Measurements from ENCODE around the gene VPS13A.
"Not testable (repeated sequence)": the region's sequence is repeated elsewhere in the genome, so short reads cannot be mapped to it uniquely, and the experiment has no call there.

Gene VPS13A

GRCh38 chr9:77188242-77188641 lies 10.9 kb downstream of the VPS13A start:
- DNase-seq, result no peak

GRCh38 chr9:77194423-77194822 lies 17.1 kb downstream of the VPS13A start:
- DNase-seq, result no peak

DNA sequence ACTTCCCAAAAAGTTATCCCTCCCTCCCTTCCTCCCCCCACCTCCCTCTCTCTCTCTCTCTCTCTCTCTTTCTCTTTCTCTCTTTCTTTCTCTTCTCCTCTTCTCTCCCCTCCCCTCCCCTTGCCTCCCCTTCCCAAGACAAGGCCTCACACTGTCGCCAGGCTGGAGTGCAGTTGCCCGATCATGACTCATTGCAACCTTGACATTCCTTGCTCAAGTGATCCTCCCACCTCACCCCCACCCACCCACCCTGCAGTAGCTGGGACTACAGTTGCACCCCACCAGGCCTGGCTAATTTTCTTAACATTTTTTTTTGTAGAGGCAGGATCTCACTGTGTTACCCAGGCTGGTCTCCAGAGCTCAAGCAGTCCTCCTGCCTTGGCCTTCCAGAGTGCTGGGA lies 32.8 kb downstream of the VPS13A start:
- no peak for DNase-seq

DNA sequence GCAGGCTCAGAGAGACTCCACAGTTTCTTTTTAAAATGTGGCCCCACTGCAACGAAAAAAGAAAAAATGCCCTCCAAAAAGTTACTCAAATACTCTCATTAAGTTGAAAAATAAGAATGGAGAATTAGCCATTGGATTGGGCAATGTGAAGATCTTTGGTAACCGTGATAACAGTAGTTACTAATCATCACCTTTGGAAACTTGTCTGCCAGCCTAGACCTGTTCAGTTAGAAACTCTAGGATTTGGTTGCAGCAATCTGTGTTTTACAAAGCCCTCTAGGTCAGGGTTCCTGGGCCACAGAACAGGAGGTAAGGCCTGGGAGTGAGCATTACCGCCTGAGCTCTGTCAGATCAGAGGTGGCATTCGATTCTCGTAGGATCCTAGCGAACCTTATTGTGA lies 34.2 kb downstream of the VPS13A start:
- no peak for DNase-seq

DNA sequence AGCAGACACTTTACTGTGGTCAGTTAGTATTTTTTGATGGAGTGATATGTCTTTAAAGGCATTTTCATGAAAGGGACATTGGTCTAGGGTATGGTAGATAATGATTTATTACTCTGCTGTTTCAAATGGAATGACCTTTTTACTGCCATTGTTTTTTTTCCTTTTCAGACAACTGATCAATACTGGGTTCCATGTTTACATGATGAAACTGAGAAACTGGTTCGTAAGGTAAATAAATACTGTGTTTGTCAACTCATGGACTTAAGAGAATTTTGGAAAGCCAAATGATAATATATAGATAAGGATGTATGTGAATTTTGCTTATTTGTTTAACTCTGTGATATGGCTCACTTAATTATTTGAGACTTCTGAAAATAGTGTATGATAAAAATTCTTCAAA lies 35.5 kb downstream of the VPS13A start:
- no peak for DNase-seq

- no peak for DNase-seq
Observed at GRCh38 chr9:77215874-77216273, 38.5 kb downstream of the VPS13A start.

DNA sequence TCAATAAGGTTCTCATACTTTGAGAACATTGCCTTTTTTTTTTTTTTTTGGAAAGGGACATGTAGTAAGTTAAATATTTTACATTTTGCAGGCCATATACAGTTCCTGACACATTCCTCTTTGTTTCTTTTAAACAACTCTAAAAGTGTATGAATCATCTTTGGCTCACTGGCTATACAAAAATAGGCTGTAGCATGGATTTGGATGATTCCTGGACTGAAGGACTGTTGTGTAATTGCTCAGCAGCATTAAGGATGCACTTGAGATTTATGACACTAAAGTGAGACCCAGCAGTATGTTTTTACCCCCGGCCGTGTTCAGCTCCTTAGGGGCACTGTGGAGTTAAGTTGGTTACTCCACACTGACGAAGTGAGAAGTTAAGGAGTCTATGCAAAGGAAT lies 41.3 kb downstream of the VPS13A start:
- peak; percentile 20 for DNase-seq

DNA sequence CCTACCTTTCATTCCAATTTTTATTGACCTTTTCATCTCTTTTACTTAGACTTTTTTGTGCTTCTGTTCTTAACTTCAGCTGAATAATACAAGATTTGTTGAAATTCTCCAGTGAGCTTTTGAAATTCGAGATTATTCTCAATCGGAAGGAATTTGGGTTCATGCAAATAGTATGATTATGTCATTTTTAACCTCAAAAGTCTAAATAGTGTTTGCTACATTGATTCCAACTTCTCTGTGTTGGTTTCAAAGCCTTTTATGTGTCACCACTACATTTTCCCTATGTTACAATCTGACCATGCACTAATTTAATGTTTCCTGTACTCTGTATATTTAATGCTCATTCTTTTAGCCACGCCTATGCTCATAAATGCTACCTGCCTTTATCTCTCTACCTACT lies 44.1 kb downstream of the VPS13A start:
- no peak for DNase-seq

DNA sequence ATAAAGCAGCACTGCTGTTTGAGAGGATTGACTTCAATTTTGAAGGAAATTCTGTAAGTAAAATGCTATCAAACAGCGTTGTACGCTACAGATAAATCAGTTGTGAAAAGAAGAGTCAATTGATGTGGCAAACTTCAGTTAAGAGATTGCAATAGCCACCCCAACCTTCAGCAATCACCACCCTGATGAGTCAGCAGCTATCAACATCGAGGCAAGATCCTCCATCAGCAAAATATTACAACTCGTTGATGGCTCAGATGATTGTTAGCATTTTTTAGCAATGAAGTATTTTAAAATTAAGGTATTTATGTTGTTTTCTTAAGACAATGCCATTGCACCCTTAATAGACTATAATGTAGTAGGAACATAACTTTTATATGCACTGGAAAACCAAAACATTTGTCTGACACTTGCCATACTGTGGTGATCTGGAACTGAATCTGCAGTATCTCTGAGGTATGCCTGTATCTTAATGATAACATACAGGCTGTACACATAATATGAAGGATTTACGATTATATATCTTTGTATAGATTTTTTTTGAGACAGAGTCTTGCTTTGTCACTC lies 47.5 kb downstream of the VPS13A start:
- no peak for DNase-seq

DNA sequence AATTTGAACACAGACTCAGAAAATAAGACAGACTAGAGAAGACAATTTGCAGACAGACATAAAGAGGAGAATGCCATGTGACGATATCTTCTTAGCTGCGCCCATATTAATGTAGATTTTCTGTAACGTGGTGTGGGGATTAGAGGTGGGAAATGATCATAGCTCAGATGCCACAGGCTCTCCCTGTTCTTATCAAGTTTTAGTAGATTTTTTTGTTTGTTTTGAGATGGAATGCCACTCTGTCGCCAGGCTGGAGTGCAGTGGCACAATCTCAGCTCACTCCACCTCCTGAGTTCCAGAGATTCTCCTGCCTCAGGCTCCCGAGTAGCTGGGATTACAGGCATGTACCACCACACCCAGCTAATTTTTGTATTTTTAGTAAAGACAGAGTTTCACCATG lies 59.4 kb downstream of the VPS13A start:
- no peak for DNase-seq

GRCh38 chr9:77237896-77238295 lies 60.6 kb downstream of the VPS13A start:
- no peak for DNase-seq

GRCh38 chr9:77251050-77251449 lies 73.7 kb downstream of the VPS13A start:
- no peak for DNase-seq

DNA sequence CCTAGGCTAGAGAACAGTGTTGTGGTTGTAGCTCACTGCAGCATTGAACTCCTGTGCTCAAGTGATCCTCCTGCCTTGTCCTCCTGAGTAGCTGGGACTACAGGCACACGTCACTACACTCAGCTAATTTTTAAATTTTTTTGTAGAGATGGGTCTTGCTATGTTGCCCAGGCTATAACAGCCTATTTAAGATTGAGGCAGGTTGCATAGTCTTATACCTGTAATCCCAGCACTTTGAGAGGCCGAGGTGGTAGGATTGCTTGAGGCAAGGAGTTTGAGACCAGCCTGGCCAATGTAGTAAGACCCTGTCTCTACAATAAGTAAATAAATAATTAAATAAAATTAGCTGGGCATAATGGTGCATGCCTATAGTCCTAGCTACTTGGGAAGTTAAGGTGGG lies 79.9 kb downstream of the VPS13A start:
- DNase-seq, result no peak

- no peak for DNase-seq
Observed at GRCh38 chr9:77261605-77262004, 84.3 kb downstream of the VPS13A start.

DNA sequence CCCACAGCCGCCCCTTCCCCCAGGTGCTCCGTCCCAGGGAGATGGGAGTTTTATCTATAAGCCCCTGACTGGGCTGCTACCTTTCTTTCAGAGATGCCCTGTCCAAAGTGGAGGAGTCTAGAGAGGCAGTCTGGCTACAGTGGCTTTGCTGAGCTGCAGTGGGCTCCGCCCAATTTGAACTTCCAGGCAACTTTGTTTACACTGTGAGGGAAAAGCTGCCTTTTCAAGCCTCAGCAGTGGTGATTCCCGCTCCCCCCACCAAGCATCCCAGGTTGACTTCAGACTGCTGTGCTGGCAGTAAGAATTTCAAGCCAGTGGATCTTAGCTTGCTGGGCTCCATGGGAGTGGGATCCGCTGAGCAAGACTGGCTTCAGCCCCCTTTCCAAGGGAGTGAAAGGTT lies 90.4 kb downstream of the VPS13A start:
- DNase-seq, result not testable (repeated sequence)

- DNase-seq, result no peak
Observed at GRCh38 chr9:77271023-77271690, 93.8 kb downstream of the VPS13A start.

GRCh38 chr9:77276799-77277198 lies 99.5 kb downstream of the VPS13A start:
- no peak for DNase-seq

DNA sequence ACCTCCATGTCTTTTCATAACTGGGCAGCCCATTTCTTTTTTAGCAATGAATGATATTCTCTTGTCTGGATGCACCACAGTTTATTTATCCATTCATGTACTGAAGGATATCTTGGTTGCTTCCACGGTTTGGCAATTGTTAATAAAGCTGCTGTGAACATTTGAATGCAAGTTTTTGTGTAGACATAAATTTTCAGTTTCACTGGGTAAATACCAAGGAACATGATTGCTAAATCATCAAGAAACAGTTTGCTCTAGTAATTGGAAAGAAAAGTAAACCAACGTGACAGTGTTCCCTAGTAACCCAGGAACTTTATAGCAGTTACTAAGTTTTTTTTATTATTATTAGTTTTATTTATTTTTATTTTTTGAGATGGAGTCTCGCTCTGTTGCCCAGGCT lies 100.4 kb downstream of the VPS13A start:
- no peak for DNase-seq

GRCh38 chr9:77283991-77284390 lies 106.7 kb downstream of the VPS13A start:
- no peak for DNase-seq

GRCh38 chr9:77284616-77285015 lies 107.3 kb downstream of the VPS13A start:
- no peak for DNase-seq

DNA sequence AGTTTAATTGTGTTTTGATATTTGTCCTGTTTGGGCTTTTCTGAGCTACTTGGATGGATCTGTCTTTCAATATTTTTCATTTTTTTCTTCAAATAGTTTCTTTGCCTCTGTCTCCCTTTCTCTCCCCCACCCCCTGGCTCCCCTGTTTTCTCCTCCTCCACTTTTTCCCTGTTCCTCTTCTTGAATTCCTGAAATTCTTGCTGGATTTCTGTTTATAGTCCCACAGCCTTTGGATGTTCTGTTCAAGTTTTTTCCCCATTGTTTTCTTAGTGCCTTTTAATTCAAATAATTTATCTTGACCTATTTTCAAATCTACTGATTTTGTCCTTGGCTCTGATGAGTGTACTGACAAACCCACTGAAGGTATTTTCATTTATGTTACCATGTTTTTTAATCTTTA lies 113.0 kb downstream of the VPS13A start:
- DNase-seq, result peak; percentile 16

DNA sequence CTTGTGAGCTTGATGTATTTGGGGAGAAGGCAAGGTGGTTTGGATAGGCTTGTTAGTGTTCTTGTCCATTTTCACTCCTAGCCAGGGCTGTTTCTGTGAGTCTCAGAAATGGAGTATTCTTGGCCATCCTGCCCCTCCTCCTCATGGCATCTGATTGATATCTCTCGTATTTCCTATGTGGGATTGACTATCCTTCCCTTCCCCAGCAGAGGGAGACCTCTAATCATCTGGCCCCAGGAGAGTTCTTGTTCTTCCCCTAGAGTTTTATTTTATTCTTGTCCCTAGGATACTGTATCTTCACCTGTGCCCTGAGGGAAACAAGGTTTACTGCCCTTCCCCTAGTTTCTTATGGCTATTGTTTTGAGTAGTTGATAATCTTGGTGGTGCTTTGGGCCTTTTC lies 114.4 kb downstream of the VPS13A start:
- no peak for DNase-seq

DNA sequence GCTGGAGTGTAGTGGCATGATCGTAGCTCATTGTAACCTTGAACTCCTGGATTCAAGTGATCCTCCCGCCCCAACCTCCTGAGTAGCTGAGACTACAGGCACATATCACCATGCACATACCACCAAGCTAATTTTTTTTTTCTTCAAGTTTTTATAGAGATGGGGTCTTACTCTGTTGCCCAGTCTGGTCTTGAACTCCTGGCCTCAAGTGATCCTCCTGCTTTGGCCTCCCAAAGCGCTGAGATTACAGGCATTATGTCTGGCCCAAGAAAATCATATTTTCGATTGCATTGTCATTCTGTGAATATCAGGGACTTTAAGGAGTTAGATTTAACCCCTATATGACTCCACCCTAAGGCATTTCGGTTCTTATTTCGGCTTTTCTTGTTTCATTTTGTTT lies 116.6 kb downstream of the VPS13A start:
- no peak for DNase-seq

DNA sequence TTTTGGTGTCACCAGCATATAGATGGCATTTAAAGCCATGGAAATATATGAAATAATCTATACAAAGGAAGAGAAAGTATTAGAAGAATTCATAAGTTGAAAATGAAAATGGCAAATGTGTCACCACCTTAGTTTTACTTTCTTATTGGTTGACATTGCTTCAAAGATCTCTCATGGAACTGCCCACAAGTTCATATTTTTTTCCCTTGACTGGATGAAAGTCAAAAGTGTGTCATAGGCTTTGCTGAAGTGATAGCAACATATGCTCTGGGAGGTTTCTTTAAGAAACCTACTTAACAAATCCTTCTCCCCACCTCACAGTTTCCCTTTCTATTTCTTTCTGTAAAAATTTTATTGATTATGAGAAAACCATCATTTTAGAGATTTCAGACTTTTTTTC lies 127.2 kb downstream of the VPS13A start:
- no peak for DNase-seq
